HuH-7.5 (cell line): ENCODE measurements around the gene CCNL2.
A peak's percentile ranks its signal among the peaks of the same experiment; 100 is the strongest.

Source experiments
- DNase-seq: peaks from one replicate; pipeline ENCODE4 v3.0.0; 2011; ENCODE audit warnings: low spot score

Gene CCNL2

DNA sequence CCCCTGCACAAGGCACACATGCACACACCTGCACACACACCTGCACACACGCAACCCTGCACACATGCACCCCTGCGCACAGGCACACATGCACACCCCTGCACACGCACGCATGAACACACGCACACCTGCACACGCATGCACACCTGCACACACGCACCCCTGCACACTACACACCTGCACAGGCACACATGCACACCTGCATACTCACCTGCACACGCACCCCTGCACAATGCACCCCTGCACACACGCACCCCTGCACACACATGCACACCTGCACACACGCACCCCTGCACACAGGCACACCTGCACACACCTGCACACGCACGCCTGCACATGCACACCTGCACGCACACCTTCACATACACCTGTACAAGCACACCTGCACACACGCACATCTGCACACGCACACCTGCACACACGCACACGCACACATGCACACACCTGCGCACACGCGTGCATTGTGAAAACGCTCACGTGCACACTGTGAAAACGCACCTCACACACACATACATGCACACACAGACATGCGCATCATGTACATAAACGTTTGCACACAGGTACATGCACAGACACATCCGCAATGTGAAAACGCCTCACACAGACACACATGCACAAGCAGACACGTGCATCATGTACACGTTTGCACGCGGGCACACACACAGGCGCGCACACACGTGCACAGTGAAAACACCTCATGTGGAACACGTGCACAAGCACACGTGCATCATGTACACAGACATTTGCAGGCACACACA is 58.2 kb downstream of the CCNL2 start:
- no peak for DNase-seq

DNA sequence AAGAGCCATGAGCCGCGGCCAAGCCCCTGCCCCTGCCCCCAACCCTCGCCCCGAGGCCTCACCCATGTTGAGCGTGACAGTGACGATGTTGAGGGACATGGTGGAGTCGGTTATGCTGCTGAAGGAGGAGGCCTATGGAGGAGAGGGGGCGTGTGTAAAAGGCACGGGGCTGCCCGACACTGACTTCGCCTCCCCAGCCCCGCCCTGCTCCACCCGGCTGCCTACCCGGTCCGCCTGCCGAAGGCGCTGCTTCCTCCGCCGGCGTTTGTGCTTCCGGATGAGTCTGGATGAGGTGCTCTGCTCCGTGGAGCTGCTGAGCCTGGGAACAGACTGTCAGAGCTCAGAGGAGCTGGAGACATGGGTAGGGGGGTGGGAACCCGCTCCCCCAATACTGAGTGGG is 59.0 kb downstream of the CCNL2 start:
- DNase-seq: no peak

DNA sequence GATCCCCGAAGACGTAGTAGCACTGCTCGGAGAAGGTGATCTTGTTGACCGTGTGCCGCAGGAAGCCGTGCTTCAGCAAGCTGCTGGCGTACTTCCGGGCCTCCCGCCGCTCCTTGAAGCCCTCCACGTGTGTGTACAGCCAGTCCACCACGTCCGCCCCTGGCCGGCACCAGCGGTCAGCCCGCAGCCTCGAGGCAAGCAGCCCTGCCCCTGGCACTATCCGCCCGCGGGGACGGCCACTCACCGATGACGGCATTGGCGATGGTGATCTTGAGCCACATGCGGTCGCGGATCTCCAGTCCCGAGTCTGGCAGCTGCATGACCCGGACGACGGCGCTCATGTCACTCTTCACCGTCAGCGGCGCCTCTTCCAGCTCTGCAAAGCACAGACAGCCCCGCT is 60.9 kb downstream of the CCNL2 start:
- no peak for DNase-seq

DNA sequence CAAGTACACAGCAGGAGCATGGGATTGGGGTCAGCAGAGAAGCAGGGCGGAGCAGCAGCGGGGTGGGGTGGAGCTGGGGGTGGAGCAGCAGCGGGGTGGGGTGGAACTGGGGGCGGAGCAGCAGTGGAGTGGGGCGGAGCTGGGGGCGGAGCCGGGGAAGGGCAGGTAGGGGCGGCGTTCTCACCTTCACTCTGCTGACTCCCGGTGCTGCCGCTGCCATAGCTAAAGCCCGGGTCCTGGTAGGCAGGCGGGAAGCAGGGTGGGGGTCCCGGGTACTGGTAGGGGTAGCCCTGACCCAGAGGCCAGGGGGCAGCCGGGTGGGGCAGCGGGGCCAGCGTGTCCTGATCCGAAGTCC is 61.4 kb downstream of the CCNL2 start:
- peak; percentile 70 for DNase-seq

DNA sequence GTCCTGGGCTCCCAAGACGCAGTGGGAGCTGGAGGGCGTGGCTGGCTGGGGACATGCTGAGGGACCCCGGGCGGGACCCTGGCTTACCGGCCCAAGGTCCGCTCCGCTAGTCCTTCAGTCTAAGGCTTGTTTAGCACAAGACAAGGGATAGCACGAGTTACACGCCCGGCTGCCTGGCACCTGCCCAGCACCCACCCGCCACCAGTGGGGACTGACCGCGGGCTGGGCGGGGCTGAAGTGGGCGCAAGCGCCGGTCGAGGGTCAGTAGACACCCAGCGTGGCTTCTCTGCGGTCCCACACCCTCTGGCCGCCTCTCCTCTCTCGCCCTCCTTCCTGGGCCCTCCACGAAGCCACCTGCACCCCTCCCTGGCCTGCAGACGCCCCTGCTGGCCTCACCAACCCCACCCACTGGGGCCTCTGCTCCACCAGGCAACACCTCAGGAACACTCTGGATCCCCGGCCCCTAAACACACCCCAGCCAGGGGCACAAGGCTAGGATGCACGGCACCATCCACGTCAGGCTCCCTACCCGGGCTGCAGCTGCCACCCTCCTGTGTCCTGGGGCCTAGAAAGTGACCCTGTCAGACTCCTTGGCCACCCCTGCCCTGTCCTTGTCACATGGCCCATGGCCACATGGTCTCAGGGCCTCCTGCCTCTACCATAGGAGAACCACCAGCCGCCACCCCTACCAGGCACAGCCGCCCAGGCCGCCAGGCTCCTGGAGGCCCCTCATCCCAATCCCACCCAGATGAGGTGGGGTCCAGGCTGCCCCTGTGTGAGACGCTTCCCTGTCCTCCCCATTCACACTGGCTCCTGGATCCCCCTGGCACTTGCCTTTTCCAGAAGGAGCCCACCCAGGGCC is 62.0 kb downstream of the CCNL2 start:
- no peak for DNase-seq

DNA sequence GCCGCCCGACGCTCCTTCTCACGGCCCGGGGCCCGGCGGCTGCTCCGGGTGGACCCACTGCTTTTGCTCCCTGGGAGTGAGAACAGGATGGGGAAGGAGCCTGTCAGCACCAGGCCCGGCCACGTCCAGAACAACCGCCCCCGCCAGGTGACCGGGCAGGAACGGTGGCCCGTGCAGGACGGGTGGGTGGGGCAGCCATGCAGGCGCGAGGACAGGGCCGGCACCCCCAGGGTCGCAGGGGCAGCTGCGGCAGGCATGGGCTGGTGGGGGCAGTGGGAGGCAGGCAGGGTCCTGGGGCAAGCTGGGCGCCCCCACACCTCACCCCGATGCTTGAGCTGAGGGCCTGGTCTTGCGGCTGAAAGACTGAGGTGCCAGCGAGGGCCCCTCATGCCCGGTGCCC is 62.7 kb downstream of the CCNL2 start:
- no peak for DNase-seq

DNA sequence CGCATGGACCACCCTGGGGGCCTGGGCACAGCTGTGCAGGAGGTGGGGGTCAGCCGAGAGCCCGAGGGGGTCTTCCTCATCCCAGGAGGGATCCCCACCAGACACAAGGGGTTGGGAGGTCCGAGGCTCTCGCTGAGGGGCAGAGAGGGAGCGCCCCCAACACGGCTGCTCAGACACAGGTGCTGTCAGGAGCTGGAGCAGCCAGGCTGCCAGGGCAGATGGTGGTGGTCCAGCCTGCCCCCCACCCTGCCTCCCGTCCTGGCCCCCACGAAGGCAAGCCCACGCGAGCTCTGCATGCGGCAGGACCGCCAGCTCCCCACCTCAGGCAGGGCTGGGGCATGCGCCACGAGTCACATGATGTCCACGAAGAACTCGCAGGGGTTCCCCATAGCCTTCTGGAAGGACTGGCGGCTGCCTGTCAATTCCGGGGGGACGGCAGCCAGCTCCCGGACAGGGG is 63.3 kb downstream of the CCNL2 start:
- DNase-seq: no peak
